Small intestine (tissue), 7 donors: ENCODE results near the gene PCNT. TPM values are rescaled to one million over a fixed set of nuclear protein-coding genes. Genes with fewer than 3 reads are reported as not detected.
A peak's percentile ranks its signal among the peaks of the same experiment; 100 is the strongest.

Experiments
- DNase-seq, 2 donors: peaks; one replicate each; pipeline versions ENCODE4 v3.0.0 to v3.0.0-alpha.2; 2013
- FAIRE-seq: peaks from 2 replicates; lab custom pipeline; 2012; peaks lifted over from hg19 to GRCh38; lab: Jason Lieb, UNC
- H3K27ac ChIP-seq, 3 donors: one replicate each; pipeline ENCODE4 v1.5.1; 2013; ENCODE audit warnings: low read length in 2 of 3, mild to moderate bottlenecking in 2 of 3, control low read depth in 1 of 3, inconsistent platforms in 1 of 3, low read depth in 1 of 3, moderate library complexity in 1 of 3
- H3K27me3 ChIP-seq, 3 donors: one replicate each; pipeline ENCODE4 v1.6.1; 2013; ENCODE audit warnings: low read length in 3 of 3, inconsistent platforms in 1 of 3; ENCODE audit not compliant: control insufficient read depth in 3 of 3, insufficient read depth in 3 of 3
- H3K36me3 ChIP-seq, 3 donors: one replicate each; pipeline ENCODE4 v1.6.1; 2013; ENCODE audit warnings: low read length in 3 of 3, inconsistent platforms in 1 of 3, low read depth in 1 of 3, mild to moderate bottlenecking in 1 of 3, moderate library complexity in 1 of 3; ENCODE audit not compliant: control insufficient read depth in 3 of 3, insufficient read depth in 2 of 3
- H3K4me1 ChIP-seq, 3 donors: one replicate each; pipeline ENCODE4 v1.6.1; 2013; ENCODE audit warnings: low read length in 2 of 3, inconsistent platforms in 1 of 3, low read depth in 1 of 3, mild to moderate bottlenecking in 1 of 3, moderate library complexity in 1 of 3; ENCODE audit not compliant: control insufficient read depth in 3 of 3, insufficient read depth in 2 of 3
- H3K4me3 ChIP-seq, 3 donors: one replicate each; pipeline ENCODE4 v1.5.1; 2013; ENCODE audit warnings: low read length in 3 of 3, control low read depth in 1 of 3, inconsistent platforms in 1 of 3, low read depth in 1 of 3, mild to moderate bottlenecking in 1 of 3, moderate library complexity in 1 of 3
- H3K9me3 ChIP-seq, 2 donors: one replicate each; pipeline ENCODE4 v1.6.1; 2013; ENCODE audit warnings: low read depth in 1 of 2, low read length in 1 of 2; ENCODE audit not compliant: control insufficient read depth in 2 of 2, insufficient read depth in 1 of 2
- WGBS, 3 donors: extraction: QIAGEN DNeasy Blood & Tissue Kit; methylation state at CpG; one replicate each; pipeline ENCODE4 v1.1.7; 2013; 5-methylcytosine and 5-hydroxymethylcytosine counted together
- polyA plus RNA-seq, 4 donors: library from polyadenylated mRNA; stranded (reverse) in 3 of 4; unstranded in 1 of 4; fragments of 200-250 nt in 3 of 4; fragments of 120-200 nt in 1 of 4; gene quantifications; one replicate each; pipeline versions ENCODE4 v1.2.1 to v1.2.3, GENCODE V29; 2013
- donor health status: healthy with polysubstance abuse.
- donor health status: control.
- donor health status: control.
- donor health status: Bipolar disorder and iron deficiency.
- donor health status: healthy.

Gene PCNT
- polyA plus RNA-seq, 4 donors: 9.2 to 15.4 (median 12.9) TPM

DNA sequence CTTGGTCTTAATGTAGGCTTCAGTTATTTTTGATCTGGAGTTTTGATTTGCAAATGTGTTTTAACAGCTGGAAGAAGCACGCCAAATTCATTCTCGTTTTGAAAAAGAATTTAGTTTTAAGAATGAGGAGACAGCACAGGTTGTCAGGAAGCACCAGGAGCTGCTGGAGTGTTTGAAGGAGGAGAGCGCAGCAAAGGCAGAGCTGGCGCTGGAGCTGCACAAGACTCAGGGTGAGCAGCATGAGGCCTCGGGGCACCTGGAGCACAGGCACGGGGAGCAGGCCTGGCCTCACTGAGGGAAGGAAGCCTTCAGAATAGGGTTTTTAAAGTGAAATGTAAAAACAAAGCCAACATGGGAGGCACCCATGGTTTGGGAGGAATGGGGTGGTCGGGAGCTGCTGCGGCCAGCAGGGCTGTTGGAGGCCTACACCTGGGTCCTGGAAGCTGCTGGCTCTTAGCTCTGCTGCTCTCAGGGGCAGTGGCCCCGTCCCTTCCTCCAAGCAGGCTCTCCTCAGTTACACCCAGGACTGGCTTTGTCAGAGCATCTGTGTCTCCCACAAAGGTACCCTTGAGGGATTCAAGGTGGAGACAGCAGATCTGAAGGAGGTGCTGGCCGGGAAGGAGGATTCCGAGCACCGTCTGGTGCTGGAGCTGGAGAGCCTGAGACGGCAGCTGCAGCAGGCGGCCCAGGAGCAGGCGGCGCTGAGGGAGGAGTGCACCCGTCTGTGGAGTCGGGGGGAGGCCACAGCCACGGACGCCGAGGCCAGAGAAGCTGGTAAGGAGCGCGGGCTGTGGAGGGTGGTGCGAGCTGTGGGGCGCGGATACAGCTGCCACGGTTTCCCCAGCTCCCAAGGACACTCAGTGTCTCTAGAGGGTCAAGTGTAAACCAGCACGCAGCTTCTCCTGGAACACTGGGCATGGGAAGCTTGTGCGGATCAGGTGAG lies 66.9 kb downstream of the PCNT start:
- no peak overlapping the region for H3K27ac ChIP-seq
- no peak for DNase-seq
- no peaks in the 10 kb centered on the region for H3K9me3 ChIP-seq
- H3K36me3 ChIP-seq: peaks cover 14 to 70% (median 15%) of the 10 kb centered on the region in 3 donors
- no peak overlapping the region for H3K4me3 ChIP-seq
- H3K27me3 ChIP-seq: no peaks in the 10 kb centered on the region
- 92 to 95% (median 94%) methylated on average over 29 of the region's 29 CpGs for whole genome bisulfite sequencing, 3 donors
- no peak for FAIRE-seq
- H3K4me1 ChIP-seq: peaks cover 0 to 9% (median 0%) of the 10 kb centered on the region in 3 donors

DNA sequence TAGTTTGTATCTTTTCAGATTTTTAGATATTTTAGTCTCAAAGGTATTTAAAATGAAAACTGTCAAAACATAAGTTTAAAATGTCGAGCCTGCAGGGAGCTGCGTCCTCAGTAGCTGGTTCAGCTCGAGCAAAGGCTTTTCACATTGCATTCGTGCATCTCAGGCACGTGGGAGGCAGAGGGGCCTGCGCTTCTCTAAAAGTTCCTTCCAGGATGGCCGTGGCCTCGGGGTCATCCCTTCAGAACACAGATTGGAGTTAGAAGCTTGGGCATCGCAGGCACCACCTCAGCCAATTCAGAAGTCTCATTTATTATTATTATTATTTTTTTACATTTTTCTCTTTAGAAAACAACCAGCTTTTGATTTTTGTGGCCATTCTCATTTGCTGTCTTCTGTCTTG lies 67.8 kb downstream of the PCNT start:
- Histone ChIP-seq H3K27ac (no peak overlapping the region), H3K9me3 (no peaks in the 10 kb centered on the region), H3K4me3 (no peak overlapping the region), H3K27me3 (no peaks in the 10 kb centered on the region), H3K36me3 (peaks cover 13 to 66% (median 15%) of the 10 kb centered on the region in 3 donors), H3K4me1 (peaks cover 0 to 9% (median 0%) of the 10 kb centered on the region in 3 donors)
- FAIRE-seq (no peak), DNase-seq (no peak)
- 94 to 96% (median 95%) methylated on average over 9 of the region's 9 CpGs for WGBS, 3 donors

GRCh38 chr21:46392921-46393320 lies 69.0 kb downstream of the PCNT start:
- no peak overlapping the region for H3K27ac ChIP-seq
- peaks cover 13 to 67% (median 15%) of the 10 kb centered on the region in 3 donors for H3K36me3 ChIP-seq
- no peak for FAIRE-seq
- H3K4me1 ChIP-seq: peaks cover 0 to 9% (median 0%) of the 10 kb centered on the region in 3 donors
- DNase-seq: no peak
- no peaks in the 10 kb centered on the region for H3K27me3 ChIP-seq
- no peaks in the 10 kb centered on the region for H3K9me3 ChIP-seq
- no peak overlapping the region for H3K4me3 ChIP-seq
- 80 to 92% (median 87%) methylated on average over 13 of the region's 13 CpGs for WGBS, 3 donors

DNA sequence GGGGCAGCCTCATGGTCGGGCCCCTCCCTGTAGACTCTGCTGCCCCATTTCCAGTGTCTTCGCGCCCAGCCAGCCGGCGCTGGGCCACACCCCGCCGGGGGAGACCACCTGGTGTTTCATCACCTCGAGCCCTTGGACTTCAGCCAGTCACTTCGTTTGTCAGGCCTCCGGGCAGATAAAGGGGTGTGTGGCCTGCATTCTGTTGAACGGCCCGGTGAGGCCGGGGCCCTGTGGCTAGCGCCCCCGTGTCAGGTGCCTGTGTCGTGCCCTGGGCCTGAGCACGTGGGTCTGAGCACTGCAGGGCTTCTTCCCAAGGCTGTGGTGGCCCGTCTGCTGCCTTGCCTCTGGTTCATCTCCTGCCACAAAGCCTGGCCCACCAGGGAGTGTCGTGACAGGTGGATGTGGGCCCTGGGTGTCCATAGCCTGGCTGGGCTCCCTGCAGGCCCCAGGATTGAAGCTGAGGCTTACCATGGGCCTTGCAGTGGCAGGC lies 69.5 kb downstream of the PCNT start:
- 75 to 82% (median 81%) methylated on average over 19 of the region's 19 CpGs for WGBS, 3 donors
- Histone ChIP-seq H3K4me1 (peaks cover 0 to 9% (median 0%) of the 10 kb centered on the region in 3 donors), H3K27me3 (no peaks in the 10 kb centered on the region), H3K9me3 (no peaks in the 10 kb centered on the region), H3K36me3 (peaks cover 13 to 69% (median 19%) of the 10 kb centered on the region in 3 donors), H3K4me3 (no peak overlapping the region), H3K27ac (no peak overlapping the region)
- DNase-seq (peak in 1 of 2 donors; percentile 48), FAIRE-seq (no peak)

DNA sequence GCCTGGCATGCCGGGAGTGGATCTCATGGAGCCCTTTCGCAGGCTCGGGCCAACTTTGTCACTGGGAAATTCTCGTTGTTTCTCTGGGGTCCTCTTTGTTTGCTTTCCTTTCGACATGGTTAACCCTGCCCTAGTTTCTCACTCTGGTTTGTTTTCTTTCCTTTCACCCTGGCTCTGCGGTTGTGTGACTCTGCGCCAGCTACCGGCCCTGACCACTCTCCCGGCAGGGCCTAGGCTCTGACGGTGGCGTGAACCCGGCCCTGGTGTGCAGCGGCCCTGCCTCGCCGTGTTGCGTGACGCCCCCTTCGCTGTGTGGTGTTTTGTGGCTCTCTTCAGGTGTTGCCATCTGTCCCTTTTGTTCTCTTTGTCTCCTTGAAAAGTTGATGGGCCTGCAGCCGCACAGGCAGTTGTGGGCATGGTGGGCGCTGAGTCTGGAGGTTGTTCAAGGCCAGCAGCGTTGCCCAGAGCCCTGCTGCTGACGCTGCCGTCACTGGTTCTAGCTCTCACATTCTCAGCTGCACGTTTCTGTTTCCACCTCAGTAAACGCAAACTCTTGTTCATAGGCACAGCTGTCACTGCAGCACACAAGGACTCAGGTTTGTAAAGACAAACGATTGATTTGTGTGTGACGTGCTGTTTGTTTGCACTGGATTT lies 70.1 kb downstream of the PCNT start:
- H3K27me3 ChIP-seq: no peaks in the 10 kb centered on the region
- H3K9me3 ChIP-seq: no peaks in the 10 kb centered on the region
- DNase-seq (peak in 1 of 2 donors; percentile 13), FAIRE-seq (no peak)
- H3K27ac ChIP-seq: no peak overlapping the region
- peaks cover 0 to 9% (median 0%) of the 10 kb centered on the region in 3 donors for H3K4me1 ChIP-seq
- H3K36me3 ChIP-seq: peaks cover 13 to 65% (median 19%) of the 10 kb centered on the region in 3 donors
- 87 to 90% (median 90%) methylated on average over 27 of the region's 27 CpGs for WGBS, 3 donors
- no peak overlapping the region for H3K4me3 ChIP-seq

GRCh38 chr21:46394595-46395104 lies 70.7 kb downstream of the PCNT start:
- no peak for DNase-seq
- no peak for FAIRE-seq
- H3K36me3 ChIP-seq: peaks cover 9 to 63% (median 15%) of the 10 kb centered on the region in 3 donors
- no peaks in the 10 kb centered on the region for H3K9me3 ChIP-seq
- peaks cover 0 to 9% (median 0%) of the 10 kb centered on the region in 3 donors for H3K4me1 ChIP-seq
- H3K27me3 ChIP-seq: no peaks in the 10 kb centered on the region
- H3K27ac ChIP-seq: no peak overlapping the region
- no peak overlapping the region for H3K4me3 ChIP-seq
- 87 to 92% (median 91%) methylated on average over 13 of the region's 13 CpGs for WGBS, 3 donors

GRCh38 chr21:46397211-46397905 lies 73.4 kb downstream of the PCNT start:
- Histone ChIP-seq H3K27me3 (no peaks in the 10 kb centered on the region), H3K4me3 (no peak overlapping the region), H3K4me1 (peaks cover 0 to 9% (median 0%) of the 10 kb centered on the region in 3 donors), H3K36me3 (peaks cover 4 to 59% (median 15%) of the 10 kb centered on the region in 3 donors), H3K9me3 (no peaks in the 10 kb centered on the region), H3K27ac (no peak overlapping the region)
- FAIRE-seq: no peak
- DNase-seq: no peak
- 95 to 97% (median 96%) methylated on average over 21 of the region's 21 CpGs for WGBS, 3 donors
